SK-N-MC (cell line): ENCODE data around the gene ZNF141.

Experiments
- EZH2 ChIP-seq: fragments of 200-600 bp; sonication (generic); IDR thresholded peaks from one replicate; pipeline ENCODE4 v1.6.1; 2017; ENCODE audit warnings: antibody characterized with exemption
- FOXP2 ChIP-seq: optimal IDR thresholded peaks from 2 replicates; pipeline ENCODE3; 2011; ENCODE audit warnings: mild to moderate bottlenecking, moderate library complexity; ENCODE audit not compliant: insufficient read depth; ENCODE audit errors: extremely low read length, control extremely low read depth
- POLR2AphosphoS5 ChIP-seq: IDR thresholded peaks from 2 replicates; pipeline ENCODE4 v1.6.1; 2012; ENCODE audit warnings: mild to moderate bottlenecking, low read depth, low read length, borderline replicate concordance

DNA sequence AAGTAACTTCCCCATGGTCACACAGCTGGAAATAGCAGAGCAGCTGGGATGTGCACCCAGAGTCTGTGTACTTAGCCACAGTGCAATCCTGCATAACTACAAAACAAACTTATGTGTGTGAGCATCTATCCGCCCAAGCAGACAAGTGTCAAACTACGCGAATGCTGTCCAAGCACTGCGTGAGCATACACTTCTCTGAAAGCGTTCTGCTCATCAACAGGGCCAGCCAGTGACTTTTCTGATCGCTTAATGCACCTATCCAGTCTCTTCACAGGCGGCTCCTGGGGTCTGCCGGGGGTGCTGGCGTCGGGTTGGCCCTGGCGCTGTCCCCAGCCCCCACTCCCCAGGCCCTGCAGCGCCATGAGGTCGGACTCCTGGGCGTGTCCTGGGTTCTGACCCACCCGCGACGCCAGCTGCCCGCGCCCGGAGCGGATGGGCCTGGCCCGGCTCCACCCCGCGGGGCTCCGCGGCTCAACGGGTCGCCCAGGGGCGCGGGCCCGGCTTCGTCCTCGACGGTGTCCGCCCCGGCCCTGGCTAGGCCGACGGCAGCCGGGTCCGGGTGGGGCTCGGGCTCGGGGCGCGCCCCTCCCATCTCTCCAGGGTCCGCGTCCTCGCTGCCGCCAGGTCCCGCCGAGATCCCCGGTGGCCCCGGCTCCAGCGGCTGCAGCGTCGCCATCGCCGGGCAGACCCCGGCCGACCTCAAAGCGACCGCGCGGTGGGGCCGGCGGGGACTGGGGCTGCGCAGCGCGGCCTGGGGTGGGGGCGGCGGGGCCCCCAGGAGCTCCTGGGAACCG, 1.3 kb upstream of the ZNF141 start:
- TF ChIP-seq EZH2 (no peak), POLR2AphosphoS5 (no peak), FOXP2 (no peak)
